Measurements from ENCODE around the gene OR9G1. TPM values are rescaled to one million over a fixed set of nuclear protein-coding genes. Genes with fewer than 3 reads are reported as not detected.

Gene OR9G1
- total and polyA plus RNA-seq, 2 donors from 2014 or later, result not detected

DNA sequence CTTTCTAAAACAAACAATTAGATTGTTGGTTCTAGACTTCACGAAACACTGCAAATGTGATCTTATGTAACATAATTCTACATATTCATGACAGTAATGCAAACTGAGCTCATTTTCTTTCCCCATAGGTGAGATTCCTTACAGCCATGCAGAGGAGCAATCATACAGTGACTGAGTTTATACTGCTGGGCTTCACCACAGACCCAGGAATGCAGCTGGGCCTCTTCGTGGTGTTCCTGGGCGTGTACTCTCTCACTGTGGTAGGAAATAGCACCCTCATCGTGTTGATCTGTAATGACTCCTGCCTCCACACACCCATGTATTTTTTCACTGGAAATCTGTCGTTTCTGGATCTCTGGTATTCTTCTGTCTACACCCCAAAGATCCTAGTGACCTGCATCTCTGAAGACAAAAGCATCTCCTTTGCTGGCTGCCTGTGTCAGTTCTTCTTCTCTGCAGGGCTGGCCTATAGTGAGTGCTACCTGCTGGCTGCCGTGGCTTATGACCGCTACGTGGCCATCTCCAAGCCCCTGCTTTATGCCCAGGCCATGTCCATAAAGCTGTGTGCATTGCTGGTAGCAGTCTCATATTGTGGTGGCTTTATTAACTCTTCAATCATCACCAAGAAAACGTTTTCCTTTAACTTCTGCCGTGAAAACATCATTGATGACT, 1.5 kb downstream of the OR9G1 start:
- Histone ChIP-seq H3K4me3 (ENCODE audit: low read length in 3 of 3) (no peak overlapping the region), H3K27me3 (ENCODE audit: control insufficient read depth, insufficient read depth, low read length) (no peaks in the 10 kb centered on the region), H3K9me3 (ENCODE audit: control insufficient read depth in 2 of 3, insufficient read depth in 1 of 3, low read length in 3 of 3) (no peaks in the 10 kb centered on the region), H3K4me1 (ENCODE audit: control insufficient read depth in 2 of 3, insufficient read depth in 2 of 3, low read depth in 1 of 3, low read length in 3 of 3) (no peaks in the 10 kb centered on the region), H3K36me3 (ENCODE audit: control insufficient read depth in 2 of 3, insufficient read depth in 3 of 3, low read length in 3 of 3) (no peaks in the 10 kb centered on the region), H3K9ac (ENCODE audit: low read length in 3 of 3) (no peak overlapping the region), H3K27ac (ENCODE audit: low read depth in 2 of 2, low read length in 2 of 2) (no peak overlapping the region)
- intact Hi-C loops (cut with DNase I), result loop anchor here (5.0 kb wide), 1 partner anchor 117 kb away; no protein-coding TSS in a partner anchor
- DNase-seq, result no peak
- FAIRE-seq, result no peak
- TF ChIP-seq, protein P1, sequence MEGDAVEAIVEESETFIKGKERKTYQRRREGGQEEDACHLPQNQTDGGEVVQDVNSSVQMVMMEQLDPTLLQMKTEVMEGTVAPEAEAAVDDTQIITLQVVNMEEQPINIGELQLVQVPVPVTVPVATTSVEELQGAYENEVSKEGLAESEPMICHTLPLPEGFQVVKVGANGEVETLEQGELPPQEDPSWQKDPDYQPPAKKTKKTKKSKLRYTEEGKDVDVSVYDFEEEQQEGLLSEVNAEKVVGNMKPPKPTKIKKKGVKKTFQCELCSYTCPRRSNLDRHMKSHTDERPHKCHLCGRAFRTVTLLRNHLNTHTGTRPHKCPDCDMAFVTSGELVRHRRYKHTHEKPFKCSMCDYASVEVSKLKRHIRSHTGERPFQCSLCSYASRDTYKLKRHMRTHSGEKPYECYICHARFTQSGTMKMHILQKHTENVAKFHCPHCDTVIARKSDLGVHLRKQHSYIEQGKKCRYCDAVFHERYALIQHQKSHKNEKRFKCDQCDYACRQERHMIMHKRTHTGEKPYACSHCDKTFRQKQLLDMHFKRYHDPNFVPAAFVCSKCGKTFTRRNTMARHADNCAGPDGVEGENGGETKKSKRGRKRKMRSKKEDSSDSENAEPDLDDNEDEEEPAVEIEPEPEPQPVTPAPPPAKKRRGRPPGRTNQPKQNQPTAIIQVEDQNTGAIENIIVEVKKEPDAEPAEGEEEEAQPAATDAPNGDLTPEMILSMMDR (IDR thresholded peaks at IDR 0.05; ENCODE audit: borderline replicate concordance, extremely low read depth, insufficient read depth), result no peak

DNA sequence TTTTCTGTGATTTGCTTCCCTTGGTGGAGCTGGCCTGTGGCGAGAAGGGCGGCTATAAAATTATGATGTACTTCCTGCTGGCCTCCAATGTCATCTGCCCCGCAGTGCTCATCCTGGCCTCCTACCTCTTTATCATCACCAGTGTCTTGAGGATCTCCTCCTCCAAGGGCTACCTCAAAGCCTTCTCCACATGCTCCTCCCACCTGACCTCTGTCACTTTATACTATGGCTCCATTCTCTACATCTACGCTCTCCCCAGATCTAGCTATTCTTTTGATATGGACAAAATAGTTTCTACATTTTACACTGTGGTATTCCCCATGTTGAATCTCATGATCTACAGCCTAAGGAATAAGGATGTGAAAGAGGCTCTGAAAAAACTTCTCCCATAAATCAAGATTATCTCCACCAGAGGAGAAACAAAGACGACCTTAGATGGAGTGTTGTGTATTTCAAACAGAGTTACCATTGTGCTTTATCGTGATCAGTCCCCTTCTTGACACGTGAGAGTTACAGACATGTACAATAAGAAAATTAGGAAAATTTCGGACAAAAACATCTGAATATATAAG, 2.1 kb downstream of the OR9G1 start:
- no peak overlapping the region for H3K27ac ChIP-seq (ENCODE audit: low read depth in 2 of 2, low read length in 2 of 2)
- H3K4me3 ChIP-seq (ENCODE audit: low read length in 3 of 3), result no peak overlapping the region
- intact Hi-C loops (cut with DNase I), result loop anchor here (5.0 kb wide), 1 partner anchor 116 kb away; no protein-coding TSS in a partner anchor
- TF ChIP-seq, protein P1 (IDR thresholded peaks at IDR 0.05; ENCODE audit: borderline replicate concordance, extremely low read depth, insufficient read depth), result no peak
- no peaks in the 10 kb centered on the region for H3K4me1 ChIP-seq (ENCODE audit: control insufficient read depth in 2 of 3, insufficient read depth in 2 of 3, low read depth in 1 of 3, low read length in 3 of 3)
- no peak for FAIRE-seq
- no peaks in the 10 kb centered on the region for H3K9me3 ChIP-seq (ENCODE audit: control insufficient read depth in 2 of 3, insufficient read depth in 1 of 3, low read length in 3 of 3)
- no peaks in the 10 kb centered on the region for H3K36me3 ChIP-seq (ENCODE audit: control insufficient read depth in 2 of 3, insufficient read depth in 3 of 3, low read length in 3 of 3)
- H3K27me3 ChIP-seq (ENCODE audit: control insufficient read depth, insufficient read depth, low read length), result no peaks in the 10 kb centered on the region
- no peak for DNase-seq
- H3K9ac ChIP-seq (ENCODE audit: low read length in 3 of 3), result no peak overlapping the region

DNA sequence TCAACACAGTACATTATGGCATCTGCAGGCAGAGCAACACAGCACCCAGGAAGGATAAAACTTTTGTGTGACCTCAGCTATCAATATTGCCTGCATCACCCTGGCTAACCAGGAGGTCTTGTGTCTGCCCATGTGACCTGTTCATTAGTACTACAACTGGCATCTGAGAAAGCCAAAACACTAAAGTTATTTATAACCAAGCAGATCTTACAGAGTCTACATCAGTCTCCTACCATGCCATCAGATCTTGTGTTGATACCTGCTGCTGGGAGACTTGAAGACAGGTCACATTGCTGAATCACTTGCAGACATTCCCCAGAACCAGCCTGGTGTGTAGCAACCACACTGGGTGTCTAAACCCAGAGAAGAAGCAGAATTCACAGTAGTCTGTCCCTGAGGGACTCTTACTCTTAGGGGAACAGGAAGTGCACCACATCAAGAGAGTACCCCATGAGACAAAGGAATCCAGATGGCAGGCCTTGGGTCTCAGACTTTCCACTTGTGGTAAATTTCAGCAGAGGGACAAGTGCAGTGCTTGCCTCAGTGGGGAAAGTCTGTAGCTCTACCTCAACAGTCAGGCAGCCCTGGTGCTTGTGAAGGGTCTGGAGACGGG, 7.0 kb downstream of the OR9G1 start:
- peaks cover 0 to 3% (median 0%) of the 10 kb centered on the region in 3 donors for H3K9me3 ChIP-seq (ENCODE audit: control insufficient read depth in 2 of 3, insufficient read depth in 1 of 3, low read length in 3 of 3)
- no peaks in the 10 kb centered on the region for H3K4me1 ChIP-seq (ENCODE audit: control insufficient read depth in 2 of 3, insufficient read depth in 2 of 3, low read depth in 1 of 3, low read length in 3 of 3)
- DNase-seq (no peak), FAIRE-seq (no peak)
- no peak overlapping the region for H3K9ac ChIP-seq (ENCODE audit: low read length in 3 of 3)
- no peaks in the 10 kb centered on the region for H3K36me3 ChIP-seq (ENCODE audit: control insufficient read depth in 2 of 3, insufficient read depth in 3 of 3, low read length in 3 of 3)
- TF ChIP-seq, protein P1 (IDR thresholded peaks at IDR 0.05; ENCODE audit: borderline replicate concordance, extremely low read depth, insufficient read depth), result no peak
- no peak overlapping the region for H3K27ac ChIP-seq (ENCODE audit: low read depth in 2 of 2, low read length in 2 of 2)
- H3K27me3 ChIP-seq (ENCODE audit: control insufficient read depth, insufficient read depth, low read length), result no peaks in the 10 kb centered on the region
- no peak overlapping the region for H3K4me3 ChIP-seq (ENCODE audit: low read length in 3 of 3)
- intact Hi-C loops (cut with DNase I), result no loop called here

Data from kidney (tissue), 14 donors.